Central memory CD8-positive, alpha-beta T cell (primary cell): ENCODE measurements around the gene SULT1A4.
"Not testable (repeated sequence)": the region's sequence is repeated elsewhere in the genome, so short reads cannot be mapped to it uniquely, and the experiment has no call there.

Experiments
- ATAC-seq: fragments of 150-1000 bp; cut with Tn5 transposase; replicated peaks from 2 replicates; pipeline ENCODE4 v1.10.0; 2022; ENCODE audit warnings: mild to moderate bottlenecking, moderate FRiP score, moderate number of reproducible peaks; ENCODE audit not compliant: poor library complexity, severe bottlenecking; ENCODE audit errors: extremely low read depth
- DNase-seq, 2 donors: peaks; one replicate each; pipeline ENCODE4 v3.0.0; 2021; ENCODE audit warnings: low spot score in 2 of 2
- H3K27ac Mint-ChIP-seq: one replicate; pipeline ENCODE4 v1.8.0; 2022; ENCODE audit warnings: low read depth, mild to moderate bottlenecking, moderate library complexity, mixed read lengths
- H3K27me3 Mint-ChIP-seq: one replicate; pipeline ENCODE4 v1.8.0; 2022; ENCODE audit warnings: mixed read lengths
- H3K36me3 Mint-ChIP-seq: one replicate; pipeline ENCODE4 v1.8.0; 2022; ENCODE audit warnings: mild to moderate bottlenecking, moderate library complexity, mixed read lengths; ENCODE audit not compliant: insufficient read depth
- H3K4me1 Mint-ChIP-seq: one replicate; pipeline ENCODE4 v1.8.0; 2022; ENCODE audit warnings: mixed read lengths
- H3K4me3 Mint-ChIP-seq: one replicate; pipeline ENCODE4 v1.8.0; 2022; ENCODE audit warnings: mild to moderate bottlenecking, moderate library complexity, mixed read lengths
- H3K9me3 Mint-ChIP-seq: one replicate; pipeline ENCODE4 v1.8.0; 2022; ENCODE audit warnings: mixed read lengths

Gene SULT1A4

DNA sequence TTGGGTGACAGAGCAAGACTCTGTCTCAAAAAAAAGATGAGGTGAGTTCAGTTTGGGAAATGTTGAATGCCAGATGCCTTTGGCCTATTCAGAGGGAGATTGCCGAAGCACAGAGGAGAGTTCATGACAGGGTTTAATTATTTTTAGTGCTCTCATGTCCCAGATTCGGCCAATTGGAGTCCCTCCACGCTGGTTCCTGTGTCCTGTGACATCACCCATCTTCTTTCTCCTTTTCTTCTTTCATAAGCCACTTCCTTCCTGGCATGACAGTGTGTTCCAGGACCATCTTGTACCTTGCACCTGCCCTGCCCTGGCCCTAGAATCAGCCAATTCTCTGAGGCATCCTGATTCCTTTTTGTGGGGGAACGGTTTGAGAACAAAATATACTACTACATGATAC, 12.4 kb downstream of the SULT1A4 start:
- not testable (repeated sequence) for H3K4me3 Mint-ChIP-seq, H3K36me3 Mint-ChIP-seq, H3K9me3 Mint-ChIP-seq, H3K4me1 Mint-ChIP-seq, H3K27ac Mint-ChIP-seq, H3K27me3 Mint-ChIP-seq, DNase-seq
- peak; percentile 60 for ATAC-seq

GRCh38 chr16:29482276-29482675, 22.6 kb downstream of the SULT1A4 start:
- H3K4me1 Mint-ChIP-seq, H3K9me3 Mint-ChIP-seq, ATAC-seq, H3K27me3 Mint-ChIP-seq, H3K36me3 Mint-ChIP-seq, H3K4me3 Mint-ChIP-seq, H3K27ac Mint-ChIP-seq: not testable (repeated sequence)
- peak in 1 of 2 donors; percentile 9 for DNase-seq

- H3K9me3 Mint-ChIP-seq, H3K4me1 Mint-ChIP-seq, H3K27me3 Mint-ChIP-seq, H3K4me3 Mint-ChIP-seq, DNase-seq, ATAC-seq, H3K36me3 Mint-ChIP-seq, H3K27ac Mint-ChIP-seq: not testable (repeated sequence)
Observed at GRCh38 chr16:29506308-29506707, 46.6 kb downstream of the SULT1A4 start, which contains the start of gene NPIPB12. Gene NPIPB12, minus strand, starts transcription at chr16:29506408.
